ENCODE measurements around the gene ARPC4. TPM values are rescaled to one million over a fixed set of nuclear protein-coding genes. Genes with fewer than 3 reads are reported as not detected.
A peak's percentile ranks its signal among the peaks of the same experiment; 100 is the strongest.

The ARPC4 gene
- total and polyA plus RNA-seq, 2 of the 13 experiments (the other 11 are each of a cell fraction or from before 2014, with no cell fraction given): 30.1 to 83.6 TPM

- TF ChIP-seq MTERF4 (CRISPR knock-in tag; IDR thresholded peaks at IDR 0.05) (no peak), ZFP82 (CRISPR knock-in tag; IDR thresholded peaks at IDR 0.05; ENCODE audit: borderline replicate concordance) (no peak), KAT7 (CRISPR knock-in tag; IDR thresholded peaks at IDR 0.05; ENCODE audit: borderline replicate concordance) (no peak), DZIP1 (CRISPR knock-in tag; IDR thresholded peaks at IDR 0.05) (no peak), ZNF264 (CRISPR knock-in tag; IDR thresholded peaks at IDR 0.05) (no peak), NCOR1 (IDR thresholded peaks at IDR 0.05; ENCODE audit: borderline replicate concordance, low read length) (no peak), ZNF687 (CRISPR knock-in tag; IDR thresholded peaks at IDR 0.05) (peak; percentile 70; the same call in 1 of the 2 replicates), ARID3A (IDR thresholded peaks at IDR 0.05; ENCODE audit: low read depth, low read length) (no peak), ARNT2 (CRISPR knock-in tag; IDR thresholded peaks at IDR 0.05; ENCODE audit: low read depth) (peak; percentile 77; the same call in 1 of the 2 replicates), ZNF143 (CRISPR knock-in tag; IDR thresholded peaks at IDR 0.05) (no peak), KLF16 (CRISPR knock-in tag; IDR thresholded peaks at IDR 0.05) (peak in 1 of 2 experiments; percentile 65; a peak in 1 of 4 replicates), ZNF567 (CRISPR knock-in tag; IDR thresholded peaks at IDR 0.05; ENCODE audit: borderline replicate concordance) (no peak), SIN3A (IDR thresholded peaks at IDR 0.05; ENCODE audit: borderline replicate concordance, low read depth, low read length) (peak; percentile 80), ZNF33B (CRISPR knock-in tag; IDR thresholded peaks at IDR 0.05) (no peak), USF2 (IDR thresholded peaks at IDR 0.05; ENCODE audit: low read depth, low read length) (no peak), USF2 (CRISPR knock-in tag; IDR thresholded peaks at IDR 0.05; ENCODE audit: borderline replicate concordance) (peak; percentile 87; the same call in 1 of the 2 replicates), HNF4A (CRISPR knock-in tag; IDR thresholded peaks at IDR 0.05) (peak; percentile 15; the same call in 1 of the 2 replicates)
Observed at GRCh38 chr3:9792405-9793160, at the start of gene ARPC4, which contains the start of gene TADA3 (continued).

All from HepG2 (cell line).